Measurements from ENCODE around the gene PLA2G15.

Gene PLA2G15

GRCh38 chr16:68298907-68299561, 53.9 kb downstream of the PLA2G15 start:
- DNase-seq (ENCODE audit: low read depth): no peak

DNA sequence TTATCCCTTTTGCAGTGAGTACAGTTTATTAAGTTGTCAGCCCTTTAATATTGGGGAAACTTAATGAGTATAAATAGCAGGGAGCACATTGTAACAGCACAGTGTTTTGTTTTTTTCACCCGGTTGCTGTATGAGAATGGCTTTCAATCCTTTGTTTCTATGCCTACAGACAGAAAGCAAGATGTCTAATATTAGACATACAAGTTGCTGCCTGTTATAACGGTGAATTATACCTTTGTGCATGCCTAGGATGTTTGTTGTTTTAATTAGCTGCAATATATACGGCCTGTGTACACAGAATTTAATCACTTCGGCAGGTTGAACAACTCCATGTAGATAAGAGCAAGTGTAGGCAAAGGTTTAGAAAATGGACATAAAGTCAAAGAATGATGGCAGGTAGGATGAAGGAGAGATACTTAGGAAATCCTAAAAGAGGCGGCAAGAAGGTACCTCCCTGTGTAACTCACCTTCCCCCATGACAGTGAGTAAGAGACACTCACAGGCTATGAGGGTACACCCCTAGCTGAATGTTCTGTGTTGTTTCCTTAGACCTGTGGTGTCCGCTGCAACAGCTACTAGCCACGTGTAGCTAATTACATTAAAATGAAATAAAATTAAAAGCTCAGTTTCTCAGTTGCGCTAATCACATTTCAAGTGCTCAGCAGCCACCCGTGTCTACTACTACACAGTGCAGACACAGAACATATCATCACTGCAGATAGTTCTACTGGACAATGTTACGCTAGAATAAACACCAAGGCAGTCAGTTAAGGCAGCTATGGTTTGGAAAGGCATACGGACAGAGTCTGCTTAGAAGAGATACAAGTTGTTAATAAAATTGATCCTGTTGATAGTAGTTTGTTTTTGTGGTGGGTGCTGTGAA, 54.6 kb downstream of the PLA2G15 start:
- DNase-seq (ENCODE audit: low read depth): no peak

DNA sequence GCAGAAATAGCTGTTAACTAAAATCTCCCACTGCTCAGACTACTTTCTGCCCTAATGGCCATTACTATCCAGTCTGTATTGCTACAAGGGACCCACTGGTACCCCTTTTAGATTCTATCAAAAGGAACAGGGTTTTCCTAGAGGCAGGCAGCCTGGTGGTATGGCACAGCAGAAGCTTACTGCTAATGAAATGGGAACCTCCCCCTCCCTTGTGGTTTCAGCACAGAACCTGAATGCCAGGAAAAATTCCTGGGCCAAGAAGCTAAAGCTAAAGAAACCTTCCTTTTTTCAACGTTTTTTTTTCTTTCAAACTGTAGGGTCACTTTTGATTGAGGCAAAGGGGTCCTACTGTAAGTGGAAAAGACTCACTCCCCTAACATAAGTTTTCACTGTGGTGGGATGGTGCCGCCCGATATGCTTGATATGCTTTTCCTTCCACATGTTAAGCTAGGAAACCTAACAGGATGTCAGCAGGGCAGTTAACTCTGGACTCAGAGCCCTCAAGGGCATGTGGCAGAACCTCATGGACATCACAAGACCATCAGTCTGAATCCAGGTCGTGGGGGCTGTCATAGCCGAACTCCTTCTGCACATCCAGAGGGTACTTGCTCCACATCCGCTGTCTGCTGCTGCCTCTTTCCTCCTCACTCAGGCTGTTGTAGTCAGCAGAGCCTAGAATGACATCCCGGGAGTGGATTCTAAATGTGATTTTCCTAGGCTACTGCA, 55.7 kb downstream of the PLA2G15 start:
- no peak for DNase-seq (ENCODE audit: low read depth)

- DNase-seq (ENCODE audit: low read depth): no peak
Measured at GRCh38 chr16:68306633-68307032, 61.5 kb downstream of the PLA2G15 start.

DNA sequence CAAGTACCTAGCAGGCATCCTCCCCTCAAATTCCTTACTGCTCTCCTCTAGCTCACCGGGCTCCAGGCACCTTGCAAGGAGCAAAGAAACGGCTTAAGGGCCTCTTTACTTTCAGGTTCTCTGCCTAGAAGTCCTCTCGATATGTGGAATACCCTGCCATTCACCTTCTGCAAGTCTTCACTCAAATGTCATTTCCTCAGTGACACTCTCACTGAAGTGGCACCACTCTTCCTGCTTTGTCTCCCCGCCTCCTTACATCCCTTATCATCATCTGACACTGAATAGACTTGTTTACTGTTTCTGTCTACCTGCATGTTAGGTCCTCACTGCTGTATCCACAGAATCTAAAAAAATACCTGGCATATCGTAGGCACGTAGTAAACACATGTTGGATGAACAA, 64.6 kb downstream of the PLA2G15 start:
- DNase-seq (ENCODE audit: low read depth): no peak

GRCh38 chr16:68310437-68310773, 65.2 kb downstream of the PLA2G15 start:
- no peak for DNase-seq (ENCODE audit: low read depth)

Measured in stimulated activated CD4-positive, alpha-beta T cell treated with anti-CD3 and anti-CD28 coated beads, Interleukin-2, amount 100 ng/mL, for 4 hours (primary cell).